Spleen (tissue), 11 donors: Measurements from ENCODE around the gene TCEAL5. TPM values are rescaled to one million over a fixed set of nuclear protein-coding genes. Genes with fewer than 3 reads are reported as not detected.
A peak's percentile ranks its signal among the peaks of the same experiment; 100 is the strongest.

ENCODE experiments used
- DNase-seq: peaks from one replicate; pipeline ENCODE4 v3.0.0-alpha.2; 2020
- H3K27ac ChIP-seq, 8 donors: fragments of 200-600 bp; sonication (generic) in 7 of 8; 1 replicate in 4 of 8; 2 replicates in 4 of 8; pipeline versions ENCODE4 v1.5.0 to v1.8.0; 2016 to 2021; ENCODE audit warnings: inconsistent platforms in 4 of 8, mild to moderate bottlenecking in 4 of 8, moderate library complexity in 1 of 8
- H3K27me3 ChIP-seq, 7 donors: fragments of 200-600 bp; sonication (generic) in 6 of 7; replicated peaks in 1 of 7; 1 replicate in 4 of 7; 2 replicates in 3 of 7; pipeline versions ENCODE4 v1.5.0 to v1.8.0; 2016 to 2021; ENCODE audit warnings: inconsistent platforms in 3 of 7, mild to moderate bottlenecking in 1 of 7
- H3K36me3 ChIP-seq, 6 donors: fragments of 200-600 bp; sonication (generic) in 5 of 6; 1 replicate in 4 of 6; 2 replicates in 2 of 6; pipeline versions ENCODE4 v1.5.0 to v1.8.0; 2016 to 2021; ENCODE audit warnings: inconsistent platforms in 2 of 6
- H3K4me1 ChIP-seq, 6 donors: fragments of 200-600 bp; sonication (generic) in 5 of 6; 1 replicate in 3 of 6; 2 replicates in 3 of 6; pipeline versions ENCODE4 v1.5.0 to v1.8.0; 2016 to 2021; ENCODE audit warnings: inconsistent platforms in 3 of 6
- H3K4me3 ChIP-seq, 8 donors: fragments of 200-600 bp; sonication (generic) in 7 of 8; 1 replicate in 4 of 8; 2 replicates in 4 of 8; pipeline versions ENCODE4 v1.5.0 to v1.8.0; 2016 to 2021; ENCODE audit warnings: inconsistent platforms in 4 of 8, mild to moderate bottlenecking in 4 of 8, moderate library complexity in 2 of 8
- H3K9me3 ChIP-seq, 8 donors: fragments of 200-600 bp; sonication (generic) in 7 of 8; 1 replicate in 4 of 8; 2 replicates in 4 of 8; pipeline versions ENCODE4 v1.5.0 to v1.8.0; 2016 to 2021; ENCODE audit warnings: inconsistent platforms in 4 of 8
- CTCF ChIP-seq, 11 experiments: fragments of 200-600 bp in 7 of 11; fragments of 450-650 bp in 4 of 11; sonication (generic) in 4 of 11; IDR thresholded peaks in 8 of 11; conservative IDR thresholded peaks in 3 of 11; 1 replicate in 7 of 11; 2 replicates in 4 of 11; pipeline versions ENCODE4 v1.4.0 to v1.8.0; 2016 to 2021; ENCODE audit warnings: antibody characterized with exemption in 11 of 11, inconsistent platforms in 4 of 11, mild to moderate bottlenecking in 1 of 11
- POLR2A ChIP-seq, 3 donors: fragments of 450-650 bp; IDR thresholded peaks; one replicate each; pipeline ENCODE4 v1.5.1; 2017; ENCODE audit warnings: antibody characterized with exemption in 3 of 3, mild to moderate bottlenecking in 1 of 3
- POLR2AphosphoS5 ChIP-seq, 3 donors: sonication (generic); formaldehyde crosslinking; IDR thresholded peaks; one replicate each; pipeline ENCODE4 v1.5.1; 2017; ENCODE audit warnings: antibody characterized with exemption in 3 of 3
- WGBS, 5 donors: extraction: QIAGEN DNeasy Blood & Tissue Kit in 3 of 5; methylation state at CpG; one replicate each; pipeline versions ENCODE4 v1.1.5 to v1.1.7; 2013 to 2018; 5-methylcytosine and 5-hydroxymethylcytosine counted together
- intact Hi-C: fragments of 100-400 bp; cut with DNase I; formaldehyde crosslinking; loops from one replicate; pipeline ENCODE4 v1.15.0; 2023; ENCODE audit warnings: low total_unique reads
- polyA plus RNA-seq, 3 donors: library from polyadenylated mRNA; stranded (reverse); fragments of 200-250 nt; gene quantifications; one replicate each; pipeline ENCODE4 v1.2.1, GENCODE V29; 2013
- total RNA-seq, 7 donors: library from RNA; depleted of rRNA in 3 of 7; stranded (reverse); fragments of >200 nt in 3 of 7; fragmentation: NEBNext Ultra II Directional in 4 of 7; extraction: Animal tissue kit (Norgen Biotek cat#: 25700) in 4 of 7; gene quantifications; one replicate each; pipeline versions ENCODE4 v1.1.0 to v1.2.1, GENCODE V29; 2016 to 2021
- donor health status: healthy with polysubstance abuse.
- donor health status: DM: no; HTN: no; CAD: no; lungs with moderate emphysema.
- donor health status: DM: no; HTN: no; CAD: no.
- donor health status: Bipolar disorder and iron deficiency.
- donor health status: healthy.
- donor health status: DM: no; HTN: no; CAD: no.
- donor health status: DM: yes; HTN: yes; CAD: no.

TCEAL5 gene
- total and polyA plus RNA-seq, 10 donors: 0.92 TPM; not detected in 9

- TF ChIP-seq POLR2AphosphoS5 (IDR thresholded peaks at IDR 0.05): no peak
- TF ChIP-seq CTCF (IDR thresholded peaks at IDR 0.05 in 8 of 11, conservative IDR thresholded peaks at IDR 0.05 in 3 of 11): no peak
- TF ChIP-seq POLR2A (IDR thresholded peaks at IDR 0.05): no peak
- Histone ChIP-seq H3K9me3 (no peaks in the 10 kb centered on the region), H3K27me3 (peaks cover 0 to under 1% (median 0%) of the 10 kb centered on the region in 7 donors), H3K36me3 (peaks cover 0 to 8% (median 0%) of the 10 kb centered on the region in 6 donors), H3K4me1 (peaks cover 0 to 16% (median 8%) of the 10 kb centered on the region in 6 donors), H3K27ac (no peak overlapping the region), H3K4me3 (no peak overlapping the region)
- 74 to 93% (median 89%) methylated on average over 5 of the region's 5 CpGs for WGBS, 5 donors
- no peak for DNase-seq
- intact Hi-C loops: no loop called here
Observed at GRCh38 chrX:103250977-103251376, 25.6 kb downstream of the TCEAL5 start.

GRCh38 chrX:103249805-103250204, 26.7 kb downstream of the TCEAL5 start:
- Histone ChIP-seq H3K4me1 (peaks cover 0 to 16% (median 8%) of the 10 kb centered on the region in 6 donors), H3K9me3 (no peaks in the 10 kb centered on the region), H3K27me3 (peaks cover 0 to 2% (median 0%) of the 10 kb centered on the region in 7 donors), H3K36me3 (peaks cover 0 to 8% (median 0%) of the 10 kb centered on the region in 6 donors), H3K4me3 (no peak overlapping the region), H3K27ac (no peak overlapping the region)
- intact Hi-C loops: no loop called here
- 59 to 100% (median 87%) methylated on average over 1 of the region's 1 CpG for WGBS, 5 donors
- TF ChIP-seq POLR2AphosphoS5 (IDR thresholded peaks at IDR 0.05) (no peak), CTCF (IDR thresholded peaks at IDR 0.05 in 8 of 11, conservative IDR thresholded peaks at IDR 0.05 in 3 of 11) (no peak), POLR2A (IDR thresholded peaks at IDR 0.05) (no peak)
- DNase-seq: no peak

- no peak overlapping the region for H3K27ac ChIP-seq
- intact Hi-C loops: no loop called here
- peaks cover 0 to 8% (median 0%) of the 10 kb centered on the region in 6 donors for H3K36me3 ChIP-seq
- DNase-seq: no peak
- no peak for TF ChIP-seq POLR2AphosphoS5 (IDR thresholded peaks at IDR 0.05)
- peak in 7 of 11 experiments; percentile 24 to 50 (median 43) for TF ChIP-seq CTCF (IDR thresholded peaks at IDR 0.05 in 8 of 11, conservative IDR thresholded peaks at IDR 0.05 in 3 of 11)
- H3K9me3 ChIP-seq: no peaks in the 10 kb centered on the region
- no peak overlapping the region for H3K4me3 ChIP-seq
- H3K4me1 ChIP-seq: peaks cover 0 to 9% (median 5%) of the 10 kb centered on the region in 6 donors
- peaks cover 0 to 4% (median 0%) of the 10 kb centered on the region in 7 donors for H3K27me3 ChIP-seq
Observed at GRCh38 chrX:103248553-103248952, 28.0 kb downstream of the TCEAL5 start.

- TF ChIP-seq POLR2AphosphoS5 (IDR thresholded peaks at IDR 0.05): no peak
- TF ChIP-seq CTCF (IDR thresholded peaks at IDR 0.05 in 8 of 11, conservative IDR thresholded peaks at IDR 0.05 in 3 of 11): no peak
- TF ChIP-seq POLR2A (IDR thresholded peaks at IDR 0.05): no peak
- no peaks in the 10 kb centered on the region for H3K4me1 ChIP-seq
- H3K27ac ChIP-seq: no peak overlapping the region
- H3K9me3 ChIP-seq: no peaks in the 10 kb centered on the region
- H3K36me3 ChIP-seq: no peaks in the 10 kb centered on the region
- no peak overlapping the region for H3K4me3 ChIP-seq
- intact Hi-C loops: no loop called here
- H3K27me3 ChIP-seq: peaks cover 0 to 4% (median 0%) of the 10 kb centered on the region in 7 donors
- no peak for DNase-seq
Observed at GRCh38 chrX:103240155-103240554, 36.4 kb downstream of the TCEAL5 start.
